Adipocyte (in vitro differentiated cells): Measurements from ENCODE around the gene RFTN2.
"Not testable (repeated sequence)": the region's sequence is repeated elsewhere in the genome, so short reads cannot be mapped to it uniquely, and the experiment has no call there.

Experiments
- DNase-seq: peaks from one replicate; pipeline ENCODE4 v3.0.0-alpha.2; 2015; ENCODE audit warnings: low read depth
- H3K27me3 ChIP-seq: replicated peaks from 2 replicates; pipeline ENCODE4 v1.7.0; 2013; ENCODE audit warnings: mild to moderate bottlenecking, low read length, moderate library complexity; ENCODE audit not compliant: control insufficient read depth, insufficient read depth
- H3K36me3 ChIP-seq: 2 replicates; pipeline ENCODE4 v1.7.0; 2013; ENCODE audit warnings: low read length, mild to moderate bottlenecking, moderate library complexity; ENCODE audit not compliant: control insufficient read depth, insufficient read depth, severe bottlenecking
- H3K4me1 ChIP-seq: 2 replicates; pipeline ENCODE4 v1.7.0; 2013; ENCODE audit warnings: mild to moderate bottlenecking, low read length, moderate library complexity; ENCODE audit not compliant: control insufficient read depth, insufficient read depth
- H3K4me3 ChIP-seq: 2 replicates; pipeline ENCODE4 v1.7.0; 2013; ENCODE audit warnings: mild to moderate bottlenecking, low read length, moderate library complexity
- H3K9ac ChIP-seq: 2 replicates; pipeline ENCODE4 v1.7.0; 2013; ENCODE audit warnings: mild to moderate bottlenecking, low read length, moderate library complexity
- H3K9me3 ChIP-seq: 2 replicates; pipeline ENCODE4 v1.7.0; 2013; ENCODE audit warnings: mild to moderate bottlenecking, low read length, moderate library complexity; ENCODE audit not compliant: control insufficient read depth

Gene RFTN2

GRCh38 chr2:197575987-197576386 lies 99.4 kb downstream of the RFTN2 start:
- Histone ChIP-seq H3K4me3 (peak overlapping the region; percentile 30), H3K36me3 (no peaks in the 10 kb centered on the region), H3K4me1 (peaks cover 35% of the 10 kb centered on the region), H3K9me3 (peaks cover 5% of the 10 kb centered on the region), H3K9ac (peak overlapping the region; percentile 57), H3K27me3 (no peaks in the 10 kb centered on the region)
- DNase-seq = peak; percentile 12

GRCh38 chr2:197573608-197574007 lies 101.8 kb downstream of the RFTN2 start:
- Histone ChIP-seq H3K27me3 (no peaks in the 10 kb centered on the region), H3K36me3 (no peaks in the 10 kb centered on the region), H3K9me3 (peaks cover 5% of the 10 kb centered on the region), H3K9ac (no peak overlapping the region), H3K4me1 (peaks cover 38% of the 10 kb centered on the region), H3K4me3 (no peak overlapping the region)
- no peak for DNase-seq

- Histone ChIP-seq H3K4me1 (peaks cover 27% of the 10 kb centered on the region), H3K4me3 (no peak overlapping the region), H3K36me3 (no peaks in the 10 kb centered on the region), H3K9ac (peak overlapping the region; percentile 16), H3K9me3 (peaks cover 5% of the 10 kb centered on the region), H3K27me3 (no peaks in the 10 kb centered on the region)
- DNase-seq = peak; percentile 80
Measured at GRCh38 chr2:197571627-197572271, 103.6 kb downstream of the RFTN2 start.

DNA sequence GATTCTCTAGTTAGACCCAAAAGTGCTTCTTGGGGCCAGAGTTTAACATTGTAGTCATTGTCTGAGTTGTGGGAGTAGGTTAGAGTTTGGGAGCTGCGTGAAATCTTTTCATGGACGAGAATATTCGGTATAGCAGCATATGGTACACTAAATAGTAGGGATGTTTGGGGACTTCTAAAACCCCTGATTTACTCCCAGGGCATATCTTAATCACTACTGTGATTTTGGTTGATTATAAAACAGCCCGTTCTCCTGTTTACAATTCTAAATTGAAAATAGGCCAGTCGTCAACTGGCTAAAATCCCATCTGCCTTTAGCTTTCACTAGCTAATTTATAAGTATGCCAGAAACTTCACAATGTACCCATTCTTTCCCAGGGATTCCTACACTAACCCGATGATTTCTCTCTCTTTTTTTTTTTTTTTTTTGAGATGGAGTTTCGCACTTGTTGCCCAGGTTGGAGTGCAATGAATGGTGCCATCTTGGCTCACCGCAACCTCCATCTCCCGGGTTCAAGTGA lies 115.2 kb downstream of the RFTN2 start:
- no peak for DNase-seq
- H3K9me3 ChIP-seq = no peaks in the 10 kb centered on the region
- H3K9ac ChIP-seq = no peak overlapping the region
- H3K4me3 ChIP-seq = no peak overlapping the region
- peaks cover 8% of the 10 kb centered on the region for H3K36me3 ChIP-seq
- H3K27me3 ChIP-seq = no peaks in the 10 kb centered on the region
- peaks cover 14% of the 10 kb centered on the region for H3K4me1 ChIP-seq

DNA sequence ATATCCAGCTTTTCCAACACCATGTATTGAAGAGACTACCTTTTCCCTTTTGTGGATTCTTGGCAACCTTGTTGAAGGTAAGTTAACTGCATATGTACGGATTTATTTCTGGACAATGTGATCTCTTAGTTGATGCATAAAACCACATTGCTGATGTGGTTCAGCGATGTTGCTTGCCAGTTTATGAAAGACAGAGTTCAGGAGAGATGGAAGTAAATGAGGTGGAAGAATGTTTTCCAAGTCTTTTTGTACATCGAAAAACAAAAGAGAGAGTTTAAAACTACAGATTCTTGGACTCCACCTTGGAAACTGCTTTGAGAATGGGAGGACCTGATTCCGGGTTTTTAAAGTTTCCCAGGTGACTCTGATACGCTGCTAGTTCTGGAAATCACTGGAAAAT lies 115.7 kb downstream of the RFTN2 start:
- H3K36me3 ChIP-seq = peaks cover 12% of the 10 kb centered on the region
- no peaks in the 10 kb centered on the region for H3K9me3 ChIP-seq
- no peak overlapping the region for H3K4me3 ChIP-seq
- DNase-seq = no peak
- H3K27me3 ChIP-seq = no peaks in the 10 kb centered on the region
- peaks cover 14% of the 10 kb centered on the region for H3K4me1 ChIP-seq
- no peak overlapping the region for H3K9ac ChIP-seq

DNA sequence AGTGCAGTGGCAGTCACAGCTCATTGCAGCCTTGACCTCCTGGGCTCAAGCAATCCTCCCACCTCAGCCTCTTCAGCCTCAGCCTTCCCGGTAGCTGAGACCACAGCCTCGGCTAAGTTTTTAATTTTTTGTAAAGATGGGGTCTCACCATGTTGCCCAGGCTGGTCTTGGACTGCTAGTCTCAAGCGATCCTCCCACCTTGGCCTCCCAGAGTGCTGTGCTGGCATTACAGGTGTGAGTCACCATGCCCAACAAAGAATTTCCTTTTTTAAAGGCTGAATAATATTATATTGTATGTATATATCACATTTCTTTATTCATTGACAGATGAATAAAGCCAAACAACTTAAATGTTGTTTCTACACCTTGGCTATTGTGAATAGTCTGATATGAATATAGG lies 117.0 kb downstream of the RFTN2 start:
- H3K36me3 ChIP-seq = peaks cover 23% of the 10 kb centered on the region
- H3K4me3 ChIP-seq = no peak overlapping the region
- no peaks in the 10 kb centered on the region for H3K27me3 ChIP-seq
- no peak overlapping the region for H3K9ac ChIP-seq
- no peak for DNase-seq
- peaks cover 14% of the 10 kb centered on the region for H3K4me1 ChIP-seq
- H3K9me3 ChIP-seq = no peaks in the 10 kb centered on the region

GRCh38 chr2:197556456-197556855 lies 118.9 kb downstream of the RFTN2 start:
- Histone ChIP-seq H3K9ac (peak overlapping the region; percentile 40), H3K36me3 (peaks cover 42% of the 10 kb centered on the region), H3K27me3 (no peaks in the 10 kb centered on the region), H3K4me3 (no peak overlapping the region), H3K9me3 (no peaks in the 10 kb centered on the region), H3K4me1 (peaks cover 14% of the 10 kb centered on the region)
- DNase-seq = peak; percentile 12

GRCh38 chr2:197555467-197555866 lies 119.9 kb downstream of the RFTN2 start:
- DNase-seq = no peak
- Histone ChIP-seq H3K27me3 (no peaks in the 10 kb centered on the region), H3K36me3 (peaks cover 52% of the 10 kb centered on the region), H3K4me3 (no peak overlapping the region), H3K9ac (no peak overlapping the region), H3K4me1 (peaks cover 14% of the 10 kb centered on the region), H3K9me3 (no peaks in the 10 kb centered on the region)

DNA sequence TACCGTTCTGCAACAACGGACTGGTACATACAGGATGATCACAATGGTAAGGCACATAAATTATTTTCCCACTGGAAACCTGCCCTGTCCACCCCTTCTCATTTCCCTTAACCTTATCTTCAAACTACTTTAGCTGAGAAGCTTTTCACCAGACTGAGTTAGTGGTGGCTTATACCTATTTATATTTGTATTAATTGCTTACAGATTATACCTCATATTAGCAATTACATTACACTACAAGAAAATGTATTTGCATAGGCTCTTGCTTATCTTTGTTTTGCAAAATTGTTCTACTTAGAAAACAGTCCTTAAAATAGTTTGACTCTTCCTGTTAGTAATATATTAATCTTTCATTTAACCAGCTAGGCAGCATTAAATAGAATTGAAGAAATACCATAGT lies 124.1 kb downstream of the RFTN2 start:
- not testable (repeated sequence) for H3K9me3 ChIP-seq, H3K9ac ChIP-seq, H3K4me1 ChIP-seq, H3K4me3 ChIP-seq, H3K27me3 ChIP-seq, DNase-seq
- peaks cover 71% of the 10 kb centered on the region for H3K36me3 ChIP-seq

- no peaks in the 10 kb centered on the region for H3K9me3 ChIP-seq
- no peak overlapping the region for H3K4me3 ChIP-seq
- no peak for DNase-seq
- H3K4me1 ChIP-seq = no peaks in the 10 kb centered on the region
- no peak overlapping the region for H3K9ac ChIP-seq
- H3K36me3 ChIP-seq = peaks cover 73% of the 10 kb centered on the region
- no peaks in the 10 kb centered on the region for H3K27me3 ChIP-seq
Measured at GRCh38 chr2:197548582-197548981, 126.8 kb downstream of the RFTN2 start.

GRCh38 chr2:197547163-197547900 lies 128.1 kb downstream of the RFTN2 start:
- Histone ChIP-seq H3K9me3 (no peaks in the 10 kb centered on the region), H3K36me3 (peaks cover 73% of the 10 kb centered on the region), H3K9ac (no peak overlapping the region), H3K4me1 (no peaks in the 10 kb centered on the region), H3K4me3 (no peak overlapping the region), H3K27me3 (no peaks in the 10 kb centered on the region)
- DNase-seq = no peak
